Nasal cavity respiratory epithelium epithelial cell of viscerocranial mucosa (primary cell): ENCODE measurements around the gene ADAMTS9. TPM values are rescaled to one million over a fixed set of nuclear protein-coding genes. Genes with fewer than 3 reads are reported as not detected.

ENCODE experiments used
- total RNA-seq: library from RNA; depleted of rRNA; stranded (reverse); fragments of >200 nt; gene quantifications from 2 replicates; pipeline ENCODE4 v1.2.3, GENCODE V29; 2014

ADAMTS9 gene, protein sequence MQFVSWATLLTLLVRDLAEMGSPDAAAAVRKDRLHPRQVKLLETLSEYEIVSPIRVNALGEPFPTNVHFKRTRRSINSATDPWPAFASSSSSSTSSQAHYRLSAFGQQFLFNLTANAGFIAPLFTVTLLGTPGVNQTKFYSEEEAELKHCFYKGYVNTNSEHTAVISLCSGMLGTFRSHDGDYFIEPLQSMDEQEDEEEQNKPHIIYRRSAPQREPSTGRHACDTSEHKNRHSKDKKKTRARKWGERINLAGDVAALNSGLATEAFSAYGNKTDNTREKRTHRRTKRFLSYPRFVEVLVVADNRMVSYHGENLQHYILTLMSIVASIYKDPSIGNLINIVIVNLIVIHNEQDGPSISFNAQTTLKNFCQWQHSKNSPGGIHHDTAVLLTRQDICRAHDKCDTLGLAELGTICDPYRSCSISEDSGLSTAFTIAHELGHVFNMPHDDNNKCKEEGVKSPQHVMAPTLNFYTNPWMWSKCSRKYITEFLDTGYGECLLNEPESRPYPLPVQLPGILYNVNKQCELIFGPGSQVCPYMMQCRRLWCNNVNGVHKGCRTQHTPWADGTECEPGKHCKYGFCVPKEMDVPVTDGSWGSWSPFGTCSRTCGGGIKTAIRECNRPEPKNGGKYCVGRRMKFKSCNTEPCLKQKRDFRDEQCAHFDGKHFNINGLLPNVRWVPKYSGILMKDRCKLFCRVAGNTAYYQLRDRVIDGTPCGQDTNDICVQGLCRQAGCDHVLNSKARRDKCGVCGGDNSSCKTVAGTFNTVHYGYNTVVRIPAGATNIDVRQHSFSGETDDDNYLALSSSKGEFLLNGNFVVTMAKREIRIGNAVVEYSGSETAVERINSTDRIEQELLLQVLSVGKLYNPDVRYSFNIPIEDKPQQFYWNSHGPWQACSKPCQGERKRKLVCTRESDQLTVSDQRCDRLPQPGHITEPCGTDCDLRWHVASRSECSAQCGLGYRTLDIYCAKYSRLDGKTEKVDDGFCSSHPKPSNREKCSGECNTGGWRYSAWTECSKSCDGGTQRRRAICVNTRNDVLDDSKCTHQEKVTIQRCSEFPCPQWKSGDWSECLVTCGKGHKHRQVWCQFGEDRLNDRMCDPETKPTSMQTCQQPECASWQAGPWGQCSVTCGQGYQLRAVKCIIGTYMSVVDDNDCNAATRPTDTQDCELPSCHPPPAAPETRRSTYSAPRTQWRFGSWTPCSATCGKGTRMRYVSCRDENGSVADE (N-terminal part only)
- total RNA-seq: 0.34 and 9.0 TPM in 2 replicates

DNA sequence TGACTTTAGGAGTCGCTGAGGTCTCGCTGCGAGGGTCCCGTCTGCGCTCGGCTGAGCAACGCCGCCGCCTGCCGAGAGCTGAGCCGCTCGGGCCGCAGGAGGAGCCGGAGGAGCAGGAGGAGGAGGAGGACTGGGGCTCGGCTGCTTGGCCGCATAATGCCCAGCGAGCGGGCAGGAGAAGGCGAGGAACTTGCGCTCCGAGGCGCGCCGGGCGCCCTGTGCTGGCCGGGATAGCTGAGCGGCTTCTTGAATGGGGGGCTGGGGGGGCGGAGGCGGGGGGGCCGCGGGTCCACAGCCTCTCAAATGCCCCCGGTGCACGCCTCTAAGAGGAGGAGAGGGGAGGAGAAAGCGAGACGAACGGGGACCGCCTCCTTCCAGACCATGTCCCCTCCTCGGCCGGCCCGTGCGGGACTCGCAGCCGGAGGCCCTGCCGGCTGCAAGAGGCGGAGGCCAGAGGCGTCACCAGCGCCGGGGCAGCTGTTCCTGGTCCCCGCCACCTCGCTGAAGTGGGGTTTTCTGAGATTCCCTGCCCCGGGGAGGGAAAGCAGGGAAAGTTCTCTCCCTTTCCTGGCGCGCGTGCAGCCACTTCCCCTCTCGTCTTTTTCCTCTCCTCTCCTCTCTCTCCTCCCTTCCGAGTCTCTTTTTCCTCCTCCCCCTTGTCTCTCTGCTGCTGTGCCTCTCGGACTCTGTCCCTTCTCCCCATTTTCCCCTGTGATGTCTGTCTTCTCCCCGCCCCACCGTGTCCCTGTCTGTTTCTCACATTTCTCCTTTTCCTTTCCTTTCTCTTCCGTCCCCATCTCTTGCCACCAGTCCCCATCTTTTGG, at the start of gene ADAMTS9:
Gene ADAMTS9, minus strand, starts transcription at position 220 of the 824 bp plus-strand sequence. CDS start 343 bp downstream, outside the sequence.

